ENCODE results near the gene OPALIN.
"Not testable (repeated sequence)": the region's sequence is repeated elsewhere in the genome, so short reads cannot be mapped to it uniquely, and the experiment has no call there.

Gene OPALIN

GRCh38 chr10:96334616-96335526 lies 23.9 kb downstream of the OPALIN start:
- DNase-seq, result no peak

- no peak for DNase-seq
Observed at GRCh38 chr10:96333101-96333500, 25.7 kb downstream of the OPALIN start.

DNA sequence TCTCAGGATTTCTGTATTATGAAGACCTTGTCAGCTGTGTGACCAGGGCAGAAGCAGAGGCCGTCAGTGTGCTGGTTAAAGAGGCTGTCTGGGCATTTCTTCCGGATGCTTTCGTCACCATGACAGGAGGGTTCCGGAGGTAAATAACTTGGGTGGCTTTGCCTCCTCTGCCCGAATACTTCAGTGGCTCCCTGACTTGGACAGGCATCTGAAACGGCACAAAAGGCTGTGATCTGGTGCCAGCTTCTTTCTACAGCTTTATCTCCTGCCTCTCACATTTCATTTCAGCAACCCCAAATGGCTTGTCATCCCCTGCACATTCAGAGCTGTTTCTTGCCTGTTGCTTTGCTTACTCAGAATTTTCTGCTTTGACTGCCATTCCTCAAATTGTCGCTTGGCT lies 31.3 kb downstream of the OPALIN start:
- DNase-seq, result no peak

- DNase-seq, result no peak
Observed at GRCh38 chr10:96325719-96326373, 33.0 kb downstream of the OPALIN start.

DNA sequence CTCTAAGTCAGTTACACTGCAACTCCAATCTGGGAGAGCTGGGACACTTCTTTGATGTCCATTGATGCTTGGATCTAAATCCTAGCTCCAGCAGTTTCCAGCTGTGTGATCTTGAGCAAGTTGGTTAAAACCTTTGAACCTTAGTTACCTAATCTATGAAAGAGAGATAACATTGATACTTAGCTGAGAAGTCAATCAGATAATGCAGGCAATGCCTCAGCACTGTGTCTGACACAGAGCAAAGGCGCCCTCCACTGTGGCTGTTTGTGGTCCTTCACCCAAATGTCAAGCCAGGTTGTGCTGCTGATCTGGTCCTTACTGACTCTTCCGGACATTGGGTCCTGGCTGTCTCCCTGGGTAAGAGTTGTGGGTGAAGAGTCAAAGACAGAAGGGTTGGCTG lies 34.4 kb downstream of the OPALIN start:
- no peak for DNase-seq

DNA sequence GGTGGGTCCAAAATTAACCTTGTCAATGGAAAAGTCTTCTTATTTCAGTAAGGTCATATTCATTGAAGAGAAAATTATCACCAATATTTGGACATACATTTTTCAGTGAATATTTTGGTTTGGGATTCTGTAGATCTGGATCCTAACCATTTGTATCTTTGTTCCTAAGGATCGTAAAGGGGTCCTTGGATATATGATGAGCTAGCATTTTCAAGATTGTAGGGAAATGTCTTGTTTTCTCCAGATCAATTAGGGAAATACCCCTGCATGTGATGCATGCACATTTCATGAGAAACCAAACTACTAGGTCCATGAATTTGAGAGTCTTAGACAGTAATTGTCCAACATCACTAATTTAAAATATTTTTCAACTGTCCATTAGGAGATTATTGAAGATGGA lies 36.5 kb downstream of the OPALIN start:
- no peak for DNase-seq

GRCh38 chr10:96321822-96322221 lies 37.0 kb downstream of the OPALIN start:
- DNase-seq, result no peak

GRCh38 chr10:96319754-96320474 lies 38.9 kb downstream of the OPALIN start:
- no peak for DNase-seq

GRCh38 chr10:96317067-96317833 lies 41.6 kb downstream of the OPALIN start:
- DNase-seq, result no peak

GRCh38 chr10:96313344-96313743 lies 45.5 kb downstream of the OPALIN start:
- DNase-seq, result no peak

- DNase-seq, result no peak
Observed at GRCh38 chr10:96311180-96311715, 47.6 kb downstream of the OPALIN start.

DNA sequence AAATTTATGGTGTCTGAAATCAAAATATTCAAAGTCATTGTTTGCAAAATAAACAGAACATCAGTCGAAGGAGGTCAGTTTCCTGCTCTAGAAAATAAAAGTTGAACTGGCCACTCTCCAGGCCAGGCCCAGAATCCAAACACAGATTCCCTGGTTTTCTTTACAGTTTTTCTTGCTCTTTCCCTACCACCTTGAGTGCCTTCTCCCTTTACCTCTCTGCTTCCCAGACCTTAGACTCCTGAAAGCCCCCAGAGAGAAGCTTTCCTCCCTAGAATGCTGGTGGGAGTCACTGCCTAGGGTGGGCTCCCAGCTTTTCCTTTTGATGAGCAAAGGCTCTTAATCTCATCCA lies 48.5 kb downstream of the OPALIN start:
- no peak for DNase-seq

- DNase-seq, result no peak
Observed at GRCh38 chr10:96309628-96310320, 49.0 kb downstream of the OPALIN start.

DNA sequence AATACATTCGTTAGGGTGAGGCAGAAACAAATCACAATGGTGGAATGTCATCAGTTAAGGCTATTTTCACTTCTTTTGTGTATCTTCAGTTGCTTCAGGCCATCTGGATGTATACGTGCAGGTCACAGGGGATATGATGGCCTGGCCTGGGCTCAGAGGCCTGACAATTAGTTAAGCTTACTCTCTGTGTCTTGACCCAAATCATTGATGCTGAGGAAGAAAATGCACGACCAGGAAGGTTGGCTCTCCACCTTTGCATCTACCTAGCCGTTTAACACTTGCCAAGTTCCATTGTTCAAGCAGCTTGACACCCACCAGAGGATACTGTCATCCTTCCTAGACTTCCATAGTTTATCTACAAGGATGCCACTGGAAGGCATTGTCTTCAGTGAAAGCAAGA lies 49.9 kb downstream of the OPALIN start:
- DNase-seq, result not testable (repeated sequence)

- DNase-seq, result no peak
Observed at GRCh38 chr10:96306516-96306915, 52.3 kb downstream of the OPALIN start.

DNA sequence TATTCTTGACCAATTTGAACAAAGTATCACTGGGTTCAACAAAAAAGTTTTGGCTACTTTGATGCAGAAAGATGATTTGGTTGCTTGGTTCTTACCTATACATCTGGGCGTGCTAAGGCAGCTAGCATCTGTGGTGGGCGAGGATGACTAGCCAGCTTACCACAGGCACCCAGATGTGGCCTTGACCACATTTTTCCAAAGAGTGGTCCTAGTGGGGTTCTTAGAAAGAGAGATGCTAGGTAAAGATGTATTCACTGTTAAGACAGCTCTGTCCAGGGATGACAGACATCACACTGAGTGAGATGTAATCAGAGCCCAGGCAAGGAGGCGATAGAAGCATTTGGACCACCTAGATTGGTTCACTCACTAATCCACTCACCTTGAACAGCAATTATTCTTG lies 53.8 kb downstream of the OPALIN start:
- DNase-seq, result no peak

DNA sequence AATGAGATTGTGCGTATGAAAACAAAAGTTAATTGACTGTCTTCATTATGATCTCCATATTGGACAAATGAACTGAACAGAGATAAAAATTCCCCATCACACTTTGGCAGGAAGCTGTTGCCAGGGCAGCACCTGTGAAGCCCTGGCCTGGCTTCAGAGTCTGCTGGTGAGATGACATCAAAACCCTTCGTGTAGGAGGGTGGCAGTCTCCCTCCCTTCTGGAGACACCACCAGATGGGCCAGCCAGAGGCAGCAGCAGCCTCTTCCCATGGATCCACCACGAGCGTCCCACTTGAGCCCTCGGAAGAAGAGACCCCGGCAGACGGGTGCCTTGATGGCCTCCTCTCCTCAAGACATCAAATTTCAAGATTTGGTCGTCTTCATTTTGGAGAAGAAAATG lies 54.6 kb downstream of the OPALIN start, which contains the start of gene DNTT:
Gene DNTT, plus strand, starts transcription at position 205 of the 400 bp plus-strand sequence. Its CDS starts 64 bp downstream, at position 269.
- no peak for DNase-seq

- no peak for DNase-seq
Observed at GRCh38 chr10:96301616-96302015, 57.2 kb downstream of the OPALIN start.

DNA sequence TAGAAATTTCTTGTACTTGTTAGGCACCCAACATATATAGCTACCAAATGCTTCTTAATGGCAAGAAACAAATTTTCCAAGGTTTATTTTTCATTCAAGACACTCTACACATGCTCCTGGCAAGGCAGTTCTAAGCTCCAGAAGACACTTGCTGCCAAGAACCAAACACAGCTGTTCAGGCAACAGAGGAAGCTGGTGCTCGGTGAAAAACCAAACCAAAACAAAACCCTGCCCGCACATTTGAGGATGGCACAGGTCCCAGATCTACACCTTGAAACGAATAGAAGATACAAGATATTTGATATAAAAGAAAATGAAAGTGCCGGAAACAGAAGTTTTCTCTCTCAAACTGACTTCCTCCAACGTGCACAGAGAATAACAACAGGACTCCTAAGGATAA lies 59.4 kb downstream of the OPALIN start:
- DNase-seq, result no peak

DNA sequence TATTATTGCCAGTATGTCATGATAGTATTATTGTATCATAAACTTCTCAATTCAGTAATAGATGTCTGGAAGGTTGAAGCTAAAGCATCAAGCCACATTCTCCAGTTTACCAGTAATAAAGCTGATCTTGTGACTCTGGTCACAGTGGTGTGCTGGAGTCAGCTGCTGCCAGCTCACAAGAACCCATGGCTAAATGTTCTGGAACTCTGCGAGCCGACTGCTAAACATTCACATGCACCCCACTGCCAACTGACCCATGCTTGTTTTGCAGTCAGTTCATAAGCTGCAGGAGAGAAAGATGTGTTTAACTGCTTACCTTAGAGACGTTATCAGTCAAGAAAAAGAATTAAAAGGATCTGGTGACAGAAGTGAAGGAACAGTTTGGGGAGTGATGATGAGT lies 60.4 kb downstream of the OPALIN start:
- DNase-seq, result no peak

- no peak for DNase-seq
Observed at GRCh38 chr10:96297486-96297885, 61.3 kb downstream of the OPALIN start.

- DNase-seq, result no peak
Observed at GRCh38 chr10:96295475-96295874, 63.3 kb downstream of the OPALIN start.
